ENCODE measurements around the gene ALLC. TPM values are rescaled to one million over a fixed set of nuclear protein-coding genes. Genes with fewer than 3 reads are reported as not detected.

ALLC gene
- total RNA-seq, 4 donors from 2014 or later: not detected

DNA sequence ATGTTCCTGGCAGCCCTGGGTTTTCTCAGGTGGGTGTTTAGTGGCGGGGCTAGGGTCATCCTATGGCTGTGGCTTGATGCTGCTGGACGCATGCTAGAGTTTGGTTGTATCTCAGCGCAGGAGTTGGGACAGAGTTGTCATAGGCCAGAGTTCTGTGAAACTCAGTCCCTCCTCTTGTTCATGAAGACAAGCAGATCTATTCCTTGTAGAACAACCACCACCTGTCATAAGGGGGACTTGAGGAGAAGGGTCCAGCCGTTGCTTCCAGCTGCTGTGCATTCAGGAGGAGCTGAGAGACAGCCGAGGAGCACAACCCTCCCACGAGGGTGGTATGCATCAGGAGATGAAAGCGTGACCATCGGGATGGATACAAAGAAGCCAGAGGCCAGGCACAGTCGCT, 71.8 kb downstream of the ALLC start:
- TF ChIP-seq CTCF (IDR thresholded peaks at IDR 0.05) (no peak), POLR2A (IDR thresholded peaks at IDR 0.05) (no peak)
- Histone ChIP-seq H3K27me3 (no peaks in the 10 kb centered on the region), H3K4me1 (no peaks in the 10 kb centered on the region), H3K9me3 (no peaks in the 10 kb centered on the region), H3K27ac (no peak overlapping the region), H3K36me3 (no peaks in the 10 kb centered on the region), H3K4me3 (no peak overlapping the region)
- DNase-seq: no peak

DNA sequence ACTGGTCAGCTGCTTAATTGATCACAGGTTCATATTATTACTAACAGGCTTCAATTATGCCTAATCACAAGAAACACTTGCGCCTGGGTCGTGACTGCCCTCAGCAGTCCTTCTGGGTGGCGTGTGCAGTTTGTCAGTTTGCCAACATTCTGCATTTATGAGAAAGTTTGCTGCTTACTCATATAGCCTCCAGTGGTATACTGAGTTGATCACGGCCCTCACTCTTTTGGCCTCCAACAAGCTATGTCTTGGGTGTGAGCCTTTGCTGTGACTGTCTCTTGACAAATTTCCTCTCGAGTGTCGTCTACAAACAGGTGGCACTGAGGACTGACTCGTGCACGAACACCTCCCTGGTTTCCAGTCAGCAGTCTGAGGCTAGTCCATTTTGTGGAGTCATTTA, 72.6 kb downstream of the ALLC start:
- no peak for DNase-seq
- TF ChIP-seq CTCF (IDR thresholded peaks at IDR 0.05) (no peak), POLR2A (IDR thresholded peaks at IDR 0.05) (no peak)
- no peak overlapping the region for H3K27ac ChIP-seq

DNA sequence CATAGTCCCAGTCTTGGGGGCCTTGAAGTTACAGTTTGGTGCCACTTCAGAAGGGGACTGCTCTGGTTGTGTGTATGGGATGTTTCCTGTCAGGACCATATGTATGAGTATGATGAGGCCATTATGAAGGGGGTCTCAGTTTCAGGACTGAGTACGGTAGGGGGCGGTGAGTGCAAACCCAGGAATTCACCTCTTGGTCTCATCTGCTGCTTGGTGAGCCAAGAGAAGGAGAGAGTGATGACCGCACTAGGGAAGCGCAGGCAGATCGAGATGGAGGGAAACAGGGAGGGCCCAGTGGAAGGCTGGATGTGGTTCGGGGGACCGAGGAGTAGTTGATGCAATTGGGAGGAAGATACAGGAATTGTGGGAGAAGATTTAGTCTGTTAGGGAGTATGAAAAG, 73.8 kb downstream of the ALLC start:
- no peak overlapping the region for H3K27ac ChIP-seq
- no peaks in the 10 kb centered on the region for H3K27me3 ChIP-seq
- H3K4me3 ChIP-seq: no peak overlapping the region
- no peaks in the 10 kb centered on the region for H3K36me3 ChIP-seq
- no peaks in the 10 kb centered on the region for H3K9me3 ChIP-seq
- no peak for TF ChIP-seq CTCF (IDR thresholded peaks at IDR 0.05)
- TF ChIP-seq POLR2A (IDR thresholded peaks at IDR 0.05): no peak
- no peak for DNase-seq
- no peaks in the 10 kb centered on the region for H3K4me1 ChIP-seq

More for the DNA sequence above, 72.6 kb downstream of the ALLC start:
- Histone ChIP-seq H3K9me3 (no peaks in the 10 kb centered on the region), H3K27me3 (no peaks in the 10 kb centered on the region), H3K36me3 (no peaks in the 10 kb centered on the region), H3K4me1 (no peaks in the 10 kb centered on the region), H3K4me3 (no peak overlapping the region)

GRCh38 chr2:3736112-3736511, 78.1 kb downstream of the ALLC start:
- no peak overlapping the region for H3K27ac ChIP-seq
- TF ChIP-seq POLR2A (IDR thresholded peaks at IDR 0.05): no peak
- TF ChIP-seq CTCF (IDR thresholded peaks at IDR 0.05): no peak
- DNase-seq: no peak
- no peaks in the 10 kb centered on the region for H3K27me3 ChIP-seq
- H3K4me1 ChIP-seq: no peaks in the 10 kb centered on the region
- H3K36me3 ChIP-seq: no peaks in the 10 kb centered on the region
- H3K4me3 ChIP-seq: no peak overlapping the region
- H3K9me3 ChIP-seq: no peaks in the 10 kb centered on the region

- TF ChIP-seq POLR2A (IDR thresholded peaks at IDR 0.05) (no peak), CTCF (IDR thresholded peaks at IDR 0.05) (no peak)
- H3K4me3 ChIP-seq: no peak overlapping the region
- no peaks in the 10 kb centered on the region for H3K4me1 ChIP-seq
- H3K36me3 ChIP-seq: no peaks in the 10 kb centered on the region
- H3K27ac ChIP-seq: no peak overlapping the region
- H3K9me3 ChIP-seq: no peaks in the 10 kb centered on the region
- H3K27me3 ChIP-seq: no peaks in the 10 kb centered on the region
- no peak for DNase-seq
Measured at GRCh38 chr2:3737128-3737527, 79.1 kb downstream of the ALLC start.

GRCh38 chr2:3738454-3738853, 80.5 kb downstream of the ALLC start:
- H3K27ac ChIP-seq: no peak overlapping the region
- no peaks in the 10 kb centered on the region for H3K27me3 ChIP-seq
- TF ChIP-seq POLR2A (IDR thresholded peaks at IDR 0.05): no peak
- no peak for TF ChIP-seq CTCF (IDR thresholded peaks at IDR 0.05)
- H3K9me3 ChIP-seq: no peaks in the 10 kb centered on the region
- no peak overlapping the region for H3K4me3 ChIP-seq
- no peaks in the 10 kb centered on the region for H3K36me3 ChIP-seq
- no peak for DNase-seq
- H3K4me1 ChIP-seq: no peaks in the 10 kb centered on the region
